ENCODE data around the gene GAR1. TPM values are rescaled to one million over a fixed set of nuclear protein-coding genes. Genes with fewer than 3 reads are reported as not detected.

The GAR1 gene
- total RNA-seq, 2 donors from 2014 or later = 4.9 to 8.7 TPM

DNA sequence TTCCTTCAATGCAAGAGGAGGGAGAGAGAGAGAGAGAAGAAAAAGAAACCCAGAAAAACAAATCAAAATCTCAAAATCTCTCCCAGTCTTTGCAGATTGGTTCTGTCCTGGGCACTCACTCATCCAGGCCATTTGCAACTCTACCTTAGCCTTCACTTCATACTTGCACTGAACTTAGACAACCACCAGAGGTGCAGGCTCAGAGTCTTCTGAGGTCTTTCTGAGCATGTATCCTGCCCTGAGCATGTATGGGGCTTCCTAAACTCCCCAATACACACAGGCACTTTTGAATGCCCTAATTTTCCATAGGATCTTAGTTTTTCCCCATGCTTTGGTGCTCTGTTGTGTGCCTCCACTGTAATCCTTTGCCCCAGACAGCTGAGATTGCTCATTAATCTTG lies 16.7 kb upstream of the GAR1 start:
- H3K27ac ChIP-seq = no peak overlapping the region
- peaks cover 3% of the 10 kb centered on the region for H3K9me3 ChIP-seq
- ATAC-seq (ENCODE audit: insufficient number of reproducible peaks, low FRiP score, low read depth) = no peak
- no peak overlapping the region for H3K4me3 ChIP-seq
- H3K36me3 ChIP-seq = no peaks in the 10 kb centered on the region
- H3K4me1 ChIP-seq (ENCODE audit: control insufficient read depth in 1 of 2, low read depth in 2 of 2) = peaks cover 5 to 8% of the 10 kb centered on the region in 2 donors
- no peak for DNase-seq (ENCODE audit: low spot score)
- H3K27me3 ChIP-seq (replicated peaks; ENCODE audit: insufficient read depth) = no peaks in the 10 kb centered on the region
- TF ChIP-seq, protein P1, sequence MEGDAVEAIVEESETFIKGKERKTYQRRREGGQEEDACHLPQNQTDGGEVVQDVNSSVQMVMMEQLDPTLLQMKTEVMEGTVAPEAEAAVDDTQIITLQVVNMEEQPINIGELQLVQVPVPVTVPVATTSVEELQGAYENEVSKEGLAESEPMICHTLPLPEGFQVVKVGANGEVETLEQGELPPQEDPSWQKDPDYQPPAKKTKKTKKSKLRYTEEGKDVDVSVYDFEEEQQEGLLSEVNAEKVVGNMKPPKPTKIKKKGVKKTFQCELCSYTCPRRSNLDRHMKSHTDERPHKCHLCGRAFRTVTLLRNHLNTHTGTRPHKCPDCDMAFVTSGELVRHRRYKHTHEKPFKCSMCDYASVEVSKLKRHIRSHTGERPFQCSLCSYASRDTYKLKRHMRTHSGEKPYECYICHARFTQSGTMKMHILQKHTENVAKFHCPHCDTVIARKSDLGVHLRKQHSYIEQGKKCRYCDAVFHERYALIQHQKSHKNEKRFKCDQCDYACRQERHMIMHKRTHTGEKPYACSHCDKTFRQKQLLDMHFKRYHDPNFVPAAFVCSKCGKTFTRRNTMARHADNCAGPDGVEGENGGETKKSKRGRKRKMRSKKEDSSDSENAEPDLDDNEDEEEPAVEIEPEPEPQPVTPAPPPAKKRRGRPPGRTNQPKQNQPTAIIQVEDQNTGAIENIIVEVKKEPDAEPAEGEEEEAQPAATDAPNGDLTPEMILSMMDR (IDR thresholded peaks at IDR 0.05) = no peak

DNA sequence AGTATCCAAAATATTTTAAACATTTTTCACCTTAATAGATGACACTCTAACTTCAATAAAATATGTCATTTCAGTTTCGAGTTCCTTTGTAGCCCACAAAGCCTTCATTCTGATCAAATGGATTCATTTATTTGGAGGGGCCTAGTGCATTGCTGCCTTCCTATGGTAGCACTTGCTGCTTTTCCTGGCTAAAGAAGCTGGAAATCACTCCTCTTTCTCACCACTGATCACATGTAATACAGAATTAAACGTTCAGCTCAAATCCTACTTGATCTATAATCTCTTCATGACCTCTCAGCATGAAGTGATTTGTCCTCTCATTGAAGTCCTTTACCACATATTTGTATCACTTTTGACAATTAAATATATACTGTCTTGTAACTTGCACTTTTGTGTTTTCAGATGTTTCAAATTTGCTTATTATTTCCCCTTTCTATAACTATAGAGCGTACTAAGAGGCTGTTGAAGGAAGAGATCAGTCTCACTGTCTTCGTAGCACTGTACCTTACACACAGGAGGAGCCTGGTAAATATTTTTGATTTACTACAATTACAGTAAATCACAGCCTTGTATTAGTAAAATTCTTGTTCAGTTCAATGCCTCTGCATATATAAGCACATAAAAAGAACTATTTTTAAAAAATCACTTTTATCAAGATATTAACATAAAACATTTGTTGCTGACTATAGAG lies 14.3 kb upstream of the GAR1 start:
- Histone ChIP-seq H3K9me3 (no peaks in the 10 kb centered on the region), H3K27ac (no peak overlapping the region), H3K27me3 (replicated peaks; ENCODE audit: insufficient read depth) (no peaks in the 10 kb centered on the region), H3K4me3 (peak overlapping the region; percentile 24), H3K4me1 (ENCODE audit: control insufficient read depth in 1 of 2, low read depth in 2 of 2) (peaks cover 5 to 8% of the 10 kb centered on the region in 2 donors), H3K36me3 (no peaks in the 10 kb centered on the region)
- DNase-seq (ENCODE audit: low spot score) (no peak), ATAC-seq (ENCODE audit: insufficient number of reproducible peaks, low FRiP score, low read depth) (no peak)
- TF ChIP-seq, protein P1 (IDR thresholded peaks at IDR 0.05) = no peak

DNA sequence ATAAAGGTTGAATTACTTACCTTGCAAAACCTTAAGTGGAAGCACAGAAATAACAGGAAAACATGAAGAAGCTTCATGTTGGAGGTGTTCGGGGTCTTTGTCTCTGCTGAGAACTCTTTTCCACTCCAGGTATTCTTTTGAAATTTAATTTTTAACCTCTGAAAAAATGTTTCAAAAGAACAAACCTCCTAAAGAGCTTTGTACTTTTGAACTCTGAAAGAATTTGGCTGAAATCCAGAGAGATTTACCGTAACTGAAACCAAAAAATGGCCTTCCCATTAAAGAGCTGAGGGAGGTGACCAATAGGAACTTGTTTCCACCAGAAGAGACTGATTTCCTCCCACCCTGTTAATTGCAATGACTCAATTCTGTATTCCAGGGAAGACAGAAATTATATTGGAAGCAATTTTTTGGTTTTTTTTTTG lies 13.7 kb upstream of the GAR1 start, which contains the start of gene CFI:
Gene CFI, minus strand, starts transcription at position 105 of the 425 bp plus-strand sequence. Its CDS starts 28 bp downstream, at position 77.
- ATAC-seq (ENCODE audit: insufficient number of reproducible peaks, low FRiP score, low read depth) (no peak), DNase-seq (ENCODE audit: low spot score) (no peak)
- H3K4me1 ChIP-seq (ENCODE audit: control insufficient read depth in 1 of 2, low read depth in 2 of 2) = peaks cover 5 to 8% of the 10 kb centered on the region in 2 donors
- H3K27ac ChIP-seq = no peak within 1 kb of the TSS
- H3K9me3 ChIP-seq = no peaks in the 10 kb centered on the region
- no peaks in the 10 kb centered on the region for H3K36me3 ChIP-seq
- H3K27me3 ChIP-seq (replicated peaks; ENCODE audit: insufficient read depth) = no peaks in the 10 kb centered on the region
- TF ChIP-seq, protein P1 (IDR thresholded peaks at IDR 0.05) = no peak
- peak within 1 kb of the TSS; percentile 24 for H3K4me3 ChIP-seq

DNA sequence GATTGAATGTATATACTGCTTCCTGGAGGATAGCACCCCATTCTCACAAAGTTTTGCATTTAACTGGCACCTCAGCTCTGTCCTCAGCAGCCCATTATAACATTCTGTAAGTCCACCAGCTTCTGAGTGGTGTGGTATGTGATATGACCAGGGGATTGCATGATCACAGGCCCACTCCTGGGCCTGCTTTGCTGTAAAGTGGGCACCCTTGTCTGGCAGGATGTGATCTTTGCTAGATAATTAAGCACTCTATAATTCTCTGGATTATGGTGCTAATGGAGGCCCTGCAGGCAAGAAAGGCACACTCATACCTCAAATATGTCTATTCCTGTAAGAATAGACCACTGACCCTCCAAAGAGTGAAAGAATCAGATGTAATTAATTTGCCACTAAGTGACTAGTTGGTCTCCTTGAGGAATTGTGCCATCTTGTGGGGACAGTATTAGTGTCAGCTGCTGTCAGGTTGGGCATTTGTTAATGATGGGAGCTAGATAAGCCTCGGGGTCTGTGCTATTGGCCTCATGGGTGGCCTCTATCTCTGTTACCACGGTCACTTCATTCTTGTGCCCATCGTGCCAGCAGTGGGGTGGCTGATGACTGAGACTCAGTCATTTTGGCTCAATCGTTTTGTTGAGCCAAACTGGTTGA lies 11.5 kb upstream of the GAR1 start:
- no peak overlapping the region for H3K4me3 ChIP-seq
- no peak overlapping the region for H3K27ac ChIP-seq
- H3K9me3 ChIP-seq = no peaks in the 10 kb centered on the region
- H3K4me1 ChIP-seq (ENCODE audit: control insufficient read depth in 1 of 2, low read depth in 2 of 2) = peaks cover 5 to 8% of the 10 kb centered on the region in 2 donors
- H3K27me3 ChIP-seq (replicated peaks; ENCODE audit: insufficient read depth) = no peaks in the 10 kb centered on the region
- H3K36me3 ChIP-seq = no peaks in the 10 kb centered on the region
- no peak for DNase-seq (ENCODE audit: low spot score)
- TF ChIP-seq, protein P1 (IDR thresholded peaks at IDR 0.05) = no peak
- ATAC-seq (ENCODE audit: insufficient number of reproducible peaks, low FRiP score, low read depth) = no peak

DNA sequence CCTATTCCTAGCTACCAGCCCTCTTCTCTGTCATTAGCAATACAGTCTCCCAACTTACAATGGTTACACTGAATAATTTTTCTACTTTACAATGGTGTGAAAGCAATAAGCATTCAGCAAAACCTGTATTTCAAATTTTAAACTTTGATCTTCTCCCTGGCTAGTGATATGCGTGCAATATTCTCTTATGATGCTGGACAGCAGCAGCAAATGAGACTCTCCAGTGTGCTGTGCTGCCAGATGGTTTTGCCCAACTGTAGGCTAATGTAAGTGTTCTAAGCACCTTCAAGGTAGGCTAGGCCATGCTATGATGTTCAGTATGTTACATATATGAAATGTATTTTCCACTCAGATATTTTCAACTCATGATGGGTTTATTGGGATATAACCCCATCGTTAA lies 5.9 kb upstream of the GAR1 start:
- ATAC-seq (ENCODE audit: insufficient number of reproducible peaks, low FRiP score, low read depth) = no peak
- Histone ChIP-seq H3K4me3 (no peak overlapping the region), H3K36me3 (no peaks in the 10 kb centered on the region), H3K4me1 (ENCODE audit: control insufficient read depth in 1 of 2, low read depth in 2 of 2) (peaks cover 0 to 4% of the 10 kb centered on the region in 2 donors), H3K27ac (no peak overlapping the region), H3K9me3 (no peaks in the 10 kb centered on the region), H3K27me3 (replicated peaks; ENCODE audit: insufficient read depth) (no peaks in the 10 kb centered on the region)
- DNase-seq (ENCODE audit: low spot score) = no peak
- TF ChIP-seq, protein P1 (IDR thresholded peaks at IDR 0.05) = no peak

All from thoracic aorta (tissue), 2 donors.